ENCODE results near the gene NCR3LG1.

DNA sequence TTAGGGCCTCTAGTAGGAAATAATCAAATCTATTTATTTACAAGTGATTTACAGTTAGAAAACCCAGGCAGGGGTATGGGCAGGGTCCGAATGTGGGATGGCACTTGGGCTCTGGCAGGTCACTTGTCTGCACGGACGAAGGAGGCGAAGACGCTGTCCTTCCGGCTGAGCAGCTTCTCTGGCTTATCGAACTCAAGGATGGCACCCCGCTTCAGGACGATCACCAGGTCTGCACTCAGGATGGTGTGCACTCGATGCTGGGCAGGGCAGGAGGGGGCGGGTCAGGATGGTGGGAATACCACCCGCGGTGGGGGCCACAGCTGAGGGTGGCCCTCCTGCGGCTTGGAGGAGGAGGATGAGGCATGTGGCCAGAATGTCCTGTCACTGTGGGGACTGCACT lies 41.3 kb downstream of the NCR3LG1 start:
- TF ChIP-seq, protein P1, sequence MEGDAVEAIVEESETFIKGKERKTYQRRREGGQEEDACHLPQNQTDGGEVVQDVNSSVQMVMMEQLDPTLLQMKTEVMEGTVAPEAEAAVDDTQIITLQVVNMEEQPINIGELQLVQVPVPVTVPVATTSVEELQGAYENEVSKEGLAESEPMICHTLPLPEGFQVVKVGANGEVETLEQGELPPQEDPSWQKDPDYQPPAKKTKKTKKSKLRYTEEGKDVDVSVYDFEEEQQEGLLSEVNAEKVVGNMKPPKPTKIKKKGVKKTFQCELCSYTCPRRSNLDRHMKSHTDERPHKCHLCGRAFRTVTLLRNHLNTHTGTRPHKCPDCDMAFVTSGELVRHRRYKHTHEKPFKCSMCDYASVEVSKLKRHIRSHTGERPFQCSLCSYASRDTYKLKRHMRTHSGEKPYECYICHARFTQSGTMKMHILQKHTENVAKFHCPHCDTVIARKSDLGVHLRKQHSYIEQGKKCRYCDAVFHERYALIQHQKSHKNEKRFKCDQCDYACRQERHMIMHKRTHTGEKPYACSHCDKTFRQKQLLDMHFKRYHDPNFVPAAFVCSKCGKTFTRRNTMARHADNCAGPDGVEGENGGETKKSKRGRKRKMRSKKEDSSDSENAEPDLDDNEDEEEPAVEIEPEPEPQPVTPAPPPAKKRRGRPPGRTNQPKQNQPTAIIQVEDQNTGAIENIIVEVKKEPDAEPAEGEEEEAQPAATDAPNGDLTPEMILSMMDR (IDR thresholded peaks at IDR 0.05), result no peak
- no peak for TF ChIP-seq POLR2AphosphoS5 (IDR thresholded peaks at IDR 0.05)
- no peak for TF ChIP-seq EP300 (IDR thresholded peaks at IDR 0.05; ENCODE audit: low read depth)
- no peak for TF ChIP-seq POLR2A (IDR thresholded peaks at IDR 0.05)
